ENCODE measurements around the gene ZFP57.

ZFP57 gene

GRCh38 chr6:29680904-29681303 lies at the start of gene ZFP57:
TSS of gene ZFP57 (minus strand) at chr6:29681152. CDS start at chr6:29677003, 4,149 bp downstream.
- no peak for DNase-seq (ENCODE audit: low read depth)

- no peak for DNase-seq (ENCODE audit: low read depth)
These were observed 49.7 kb upstream of the ZFP57 start for GRCh38 chr6:29730575-29731126.

- DNase-seq (ENCODE audit: low read depth), result no peak
These were observed 48.9 kb upstream of the ZFP57 start for GRCh38 chr6:29729774-29730328.

GRCh38 chr6:29728875-29729270 lies 47.9 kb upstream of the ZFP57 start:
- no peak for DNase-seq (ENCODE audit: low read depth)

GRCh38 chr6:29728173-29728874 lies 47.4 kb upstream of the ZFP57 start:
- no peak for DNase-seq (ENCODE audit: low read depth)

GRCh38 chr6:29727637-29728036 lies 46.7 kb upstream of the ZFP57 start:
- no peak for DNase-seq (ENCODE audit: low read depth)

- no peak for DNase-seq (ENCODE audit: low read depth)
These were observed 45.7 kb upstream of the ZFP57 start for GRCh38 chr6:29726571-29727194.

GRCh38 chr6:29726001-29726400 lies 45.0 kb upstream of the ZFP57 start:
- DNase-seq (ENCODE audit: low read depth), result no peak

GRCh38 chr6:29724937-29725869 lies 44.3 kb upstream of the ZFP57 start:
- DNase-seq (ENCODE audit: low read depth), result no peak

GRCh38 chr6:29723666-29724588 lies 43.0 kb upstream of the ZFP57 start:
- DNase-seq (ENCODE audit: low read depth), result peak; percentile 76

GRCh38 chr6:29723262-29723665 lies 42.3 kb upstream of the ZFP57 start, which contains the start of gene HLA-F:
TSS of gene HLA-F (plus strand) at chr6:29723434. CDS start at chr6:29723464, 30 bp downstream.
- no peak for DNase-seq (ENCODE audit: low read depth)

GRCh38 chr6:29720863-29721262 lies 39.9 kb upstream of the ZFP57 start:
- no peak for DNase-seq (ENCODE audit: low read depth)

GRCh38 chr6:29710281-29710941 lies 29.5 kb upstream of the ZFP57 start:
- no peak for DNase-seq (ENCODE audit: low read depth)

- DNase-seq (ENCODE audit: low read depth), result no peak
These were observed 28.2 kb upstream of the ZFP57 start for GRCh38 chr6:29709188-29709587.

GRCh38 chr6:29708432-29709179 lies 27.7 kb upstream of the ZFP57 start:
- DNase-seq (ENCODE audit: low read depth), result peak; percentile 23

- no peak for DNase-seq (ENCODE audit: low read depth)
These were observed 24.7 kb upstream of the ZFP57 start for GRCh38 chr6:29705389-29706231.

GRCh38 chr6:29702519-29703103 lies 21.7 kb upstream of the ZFP57 start:
- peak; percentile 63 for DNase-seq (ENCODE audit: low read depth)

Measured in stimulated activated CD4-positive, alpha-beta T cell treated with anti-CD3 and anti-CD28 coated beads, Interleukin-2, amount 100 ng/mL, for 4 hours (primary cell).